ENCODE data around the gene PDE5A. TPM values are rescaled to one million over a fixed set of nuclear protein-coding genes. Genes with fewer than 3 reads are reported as not detected.
"Not testable (repeated sequence)": the region's sequence is repeated elsewhere in the genome, so short reads cannot be mapped to it uniquely, and the experiment has no call there.

PDE5A gene
- total RNA-seq, 1 experiment from 2014 or later, result 0.30 TPM

GRCh38 chr4:119665752-119666151 is 37.1 kb upstream of the PDE5A start:
- Histone ChIP-seq H3K4me1 (ENCODE audit: low read length) (peaks cover 6% of the 10 kb centered on the region), H3K27ac (ENCODE audit: low read length) (no peak overlapping the region), H3K9me3 (ENCODE audit: low read length) (no peaks in the 10 kb centered on the region), H3K4me3 (ENCODE audit: low read length) (no peak overlapping the region), H3K79me2 (ENCODE audit: low read length) (no peaks in the 10 kb centered on the region), H4K20me1 (ENCODE audit: insufficient read depth, low read depth, low read length) (no peaks in the 10 kb centered on the region), H3K9ac (ENCODE audit: low read length) (no peak overlapping the region), H3K27me3 (ENCODE audit: low read length) (no peaks in the 10 kb centered on the region), H3K36me3 (ENCODE audit: insufficient read depth, low read length) (no peaks in the 10 kb centered on the region), H3K4me2 (ENCODE audit: low read depth, low read length, poor library complexity, severe bottlenecking) (no peak overlapping the region), H3K9me2 (replicated peaks; ENCODE audit: insufficient read depth, low read length) (no peaks in the 10 kb centered on the region), H2AFZ (ENCODE audit: low read length) (no peak overlapping the region)
- DNase-seq, result peak; percentile 27

DNA sequence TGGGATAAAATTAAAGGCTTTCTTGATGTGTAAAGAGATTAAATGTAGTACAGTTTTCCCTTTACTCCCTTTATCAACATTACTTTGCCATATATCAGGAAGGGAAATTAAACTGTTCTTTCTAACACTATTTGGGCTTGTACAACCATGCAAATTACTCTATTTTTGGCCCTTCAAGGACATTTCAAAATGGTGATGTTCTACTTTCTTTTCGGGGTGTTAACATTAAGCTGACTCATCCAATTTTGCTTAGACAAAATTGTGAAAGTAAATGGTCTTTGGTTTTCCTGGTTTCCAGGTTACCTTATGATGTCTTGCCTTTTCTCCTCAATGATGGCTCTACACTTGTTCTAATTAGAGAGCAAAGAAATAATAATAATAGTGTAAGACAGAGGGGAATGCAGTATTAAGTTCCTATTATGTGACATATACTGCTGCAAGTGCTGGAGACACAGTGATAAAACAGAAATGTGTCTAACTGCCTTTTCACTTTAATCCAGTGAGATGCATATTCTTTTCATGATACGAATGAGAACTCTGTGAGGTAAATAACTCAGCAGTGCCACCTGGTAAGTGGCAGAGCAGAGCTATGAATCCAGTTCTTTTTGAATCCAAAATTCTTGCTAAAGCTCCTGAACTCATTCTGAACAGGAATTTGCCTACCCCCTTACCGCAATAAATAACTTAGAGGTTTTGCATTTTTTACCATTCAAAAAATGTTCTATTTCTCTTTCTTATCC is 35.7 kb upstream of the PDE5A start:
- Histone ChIP-seq H4K20me1 (ENCODE audit: insufficient read depth, low read depth, low read length) (no peaks in the 10 kb centered on the region), H3K27ac (ENCODE audit: low read length) (no peak overlapping the region), H3K4me3 (ENCODE audit: low read length) (no peak overlapping the region; the same call in 1 of the 2 replicates), H3K36me3 (ENCODE audit: insufficient read depth, low read length) (no peaks in the 10 kb centered on the region), H3K9me3 (ENCODE audit: low read length) (no peaks in the 10 kb centered on the region), H3K9ac (ENCODE audit: low read length) (no peak overlapping the region), H3K27me3 (ENCODE audit: low read length) (no peaks in the 10 kb centered on the region), H3K4me2 (ENCODE audit: low read depth, low read length, poor library complexity, severe bottlenecking) (peak overlapping the region; percentile 26), H2AFZ (ENCODE audit: low read length) (no peak overlapping the region), H3K4me1 (ENCODE audit: low read length) (peaks cover 6% of the 10 kb centered on the region), H3K9me2 (replicated peaks; ENCODE audit: insufficient read depth, low read length) (no peaks in the 10 kb centered on the region), H3K79me2 (ENCODE audit: low read length) (no peaks in the 10 kb centered on the region)
- DNase-seq, result peak; percentile 2

- H3K4me2 ChIP-seq (ENCODE audit: low read depth, low read length, poor library complexity, severe bottlenecking), result no peak overlapping the region
- no peak overlapping the region for H3K4me3 ChIP-seq (ENCODE audit: low read length)
- no peak overlapping the region for H3K27ac ChIP-seq (ENCODE audit: low read length)
- no peaks in the 10 kb centered on the region for H3K36me3 ChIP-seq (ENCODE audit: insufficient read depth, low read length)
- H3K9me2 ChIP-seq (replicated peaks; ENCODE audit: insufficient read depth, low read length), result no peaks in the 10 kb centered on the region
- peaks cover 6% of the 10 kb centered on the region for H3K4me1 ChIP-seq (ENCODE audit: low read length)
- no peaks in the 10 kb centered on the region for H3K9me3 ChIP-seq (ENCODE audit: low read length)
- no peaks in the 10 kb centered on the region for H3K79me2 ChIP-seq (ENCODE audit: low read length)
- no peaks in the 10 kb centered on the region for H3K27me3 ChIP-seq (ENCODE audit: low read length)
- H2AFZ ChIP-seq (ENCODE audit: low read length), result 0 out of 2 replicates have a peak overlapping the region, but pooled peaks have one; percentile 42
- DNase-seq, result no peak
- no peak overlapping the region for H3K9ac ChIP-seq (ENCODE audit: low read length)
- no peaks in the 10 kb centered on the region for H4K20me1 ChIP-seq (ENCODE audit: insufficient read depth, low read depth, low read length)
Observed at GRCh38 chr4:119663160-119663788, 34.7 kb upstream of the PDE5A start.

GRCh38 chr4:119662612-119663011 is 34.0 kb upstream of the PDE5A start:
- H3K27me3 ChIP-seq (ENCODE audit: low read length); H3K9me3 ChIP-seq (ENCODE audit: low read length); H3K4me2 ChIP-seq (ENCODE audit: low read depth, low read length, poor library complexity, severe bottlenecking); H3K27ac ChIP-seq (ENCODE audit: low read length); H3K9me2 ChIP-seq (replicated peaks; ENCODE audit: insufficient read depth, low read length); H3K36me3 ChIP-seq (ENCODE audit: insufficient read depth, low read length); H4K20me1 ChIP-seq (ENCODE audit: insufficient read depth, low read depth, low read length); H3K79me2 ChIP-seq (ENCODE audit: low read length); H3K4me3 ChIP-seq (ENCODE audit: low read length); DNase-seq; H3K4me1 ChIP-seq (ENCODE audit: low read length); H2AFZ ChIP-seq (ENCODE audit: low read length); H3K9ac ChIP-seq (ENCODE audit: low read length): not testable (repeated sequence)

DNA sequence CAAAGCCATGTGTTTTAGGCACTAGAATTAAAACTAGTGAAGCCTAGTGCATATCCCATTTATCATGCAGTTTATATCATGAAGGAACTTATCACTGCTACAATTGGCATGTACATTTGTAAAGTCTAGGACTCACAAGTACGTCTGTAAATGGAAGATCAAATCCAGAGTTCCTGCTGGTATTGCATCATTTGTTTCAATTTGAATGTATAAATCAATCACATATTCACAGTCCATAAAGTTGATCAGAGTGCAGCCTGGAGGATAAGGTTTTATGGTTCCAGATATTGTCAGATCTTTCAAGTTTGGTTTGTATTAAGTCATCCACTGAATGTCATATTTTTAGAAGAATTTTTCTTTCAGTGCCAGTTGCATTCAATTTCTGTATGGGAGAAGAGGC is 32.6 kb upstream of the PDE5A start:
- Histone ChIP-seq H2AFZ (ENCODE audit: low read length) (no peak overlapping the region), H3K9me3 (ENCODE audit: low read length) (no peaks in the 10 kb centered on the region), H3K9me2 (replicated peaks; ENCODE audit: insufficient read depth, low read length) (no peaks in the 10 kb centered on the region), H3K36me3 (ENCODE audit: insufficient read depth, low read length) (no peaks in the 10 kb centered on the region), H3K9ac (ENCODE audit: low read length) (no peak overlapping the region), H3K4me1 (ENCODE audit: low read length) (peaks cover 6% of the 10 kb centered on the region), H4K20me1 (ENCODE audit: insufficient read depth, low read depth, low read length) (no peaks in the 10 kb centered on the region), H3K4me2 (ENCODE audit: low read depth, low read length, poor library complexity, severe bottlenecking) (no peak overlapping the region), H3K79me2 (ENCODE audit: low read length) (no peaks in the 10 kb centered on the region), H3K4me3 (ENCODE audit: low read length) (no peak overlapping the region), H3K27me3 (ENCODE audit: low read length) (no peaks in the 10 kb centered on the region), H3K27ac (ENCODE audit: low read length) (no peak overlapping the region)
- DNase-seq, result no peak

DNA sequence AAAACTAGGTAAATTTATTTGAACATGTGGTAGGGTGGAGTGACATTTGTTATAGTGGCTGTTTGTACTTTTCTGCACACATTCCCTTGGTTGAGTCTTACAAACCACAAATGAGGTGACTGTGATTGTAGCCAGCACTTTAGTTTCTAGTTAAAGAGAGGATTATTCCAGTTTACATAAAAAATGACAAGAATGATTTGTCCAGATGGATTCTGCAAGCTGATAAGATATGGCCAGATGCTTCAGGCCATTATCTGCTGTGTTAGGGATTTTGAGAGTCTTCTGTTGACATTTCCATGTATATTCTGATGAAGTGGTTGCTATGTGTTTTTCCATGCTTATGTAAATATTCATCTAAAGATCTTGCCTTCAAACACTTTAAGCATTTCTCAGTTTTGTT is 31.0 kb upstream of the PDE5A start:
- Histone ChIP-seq H3K79me2 (ENCODE audit: low read length) (no peaks in the 10 kb centered on the region), H3K4me2 (ENCODE audit: low read depth, low read length, poor library complexity, severe bottlenecking) (no peak overlapping the region), H3K36me3 (ENCODE audit: insufficient read depth, low read length) (no peaks in the 10 kb centered on the region), H3K9ac (ENCODE audit: low read length) (no peak overlapping the region), H3K9me2 (replicated peaks; ENCODE audit: insufficient read depth, low read length) (no peaks in the 10 kb centered on the region), H3K4me1 (ENCODE audit: low read length) (peaks cover 6% of the 10 kb centered on the region), H3K27me3 (ENCODE audit: low read length) (no peaks in the 10 kb centered on the region), H3K4me3 (ENCODE audit: low read length) (no peak overlapping the region), H2AFZ (ENCODE audit: low read length) (no peak overlapping the region), H3K27ac (ENCODE audit: low read length) (no peak overlapping the region), H4K20me1 (ENCODE audit: insufficient read depth, low read depth, low read length) (no peaks in the 10 kb centered on the region), H3K9me3 (ENCODE audit: low read length) (no peaks in the 10 kb centered on the region)
- no peak for DNase-seq

DNA sequence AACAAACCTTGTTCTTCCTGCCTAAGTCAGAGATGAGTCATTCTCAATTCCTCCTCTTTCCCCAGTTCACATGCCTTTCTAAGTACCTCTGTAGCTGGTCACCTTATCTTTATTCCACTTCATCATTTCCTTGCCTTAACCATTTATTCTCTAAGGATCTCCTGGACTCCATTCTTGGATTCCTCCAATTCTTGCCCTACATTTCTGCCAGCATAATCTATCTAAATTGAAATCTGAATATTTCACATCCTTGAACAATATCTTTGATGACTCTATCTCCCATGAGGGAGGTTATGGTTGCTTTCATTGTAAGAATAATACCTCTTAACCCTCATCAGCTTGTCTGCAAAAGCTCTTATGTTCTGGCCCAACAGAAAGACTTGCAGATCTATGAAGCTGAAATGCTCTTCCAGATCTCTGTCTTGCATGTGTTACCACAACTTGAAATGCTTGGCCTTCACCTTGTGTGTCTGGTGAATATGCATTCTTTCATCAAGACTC is 28.6 kb upstream of the PDE5A start:
- H3K9ac ChIP-seq (ENCODE audit: low read length), result no peak overlapping the region
- no peak overlapping the region for H3K4me2 ChIP-seq (ENCODE audit: low read depth, low read length, poor library complexity, severe bottlenecking)

DNA sequence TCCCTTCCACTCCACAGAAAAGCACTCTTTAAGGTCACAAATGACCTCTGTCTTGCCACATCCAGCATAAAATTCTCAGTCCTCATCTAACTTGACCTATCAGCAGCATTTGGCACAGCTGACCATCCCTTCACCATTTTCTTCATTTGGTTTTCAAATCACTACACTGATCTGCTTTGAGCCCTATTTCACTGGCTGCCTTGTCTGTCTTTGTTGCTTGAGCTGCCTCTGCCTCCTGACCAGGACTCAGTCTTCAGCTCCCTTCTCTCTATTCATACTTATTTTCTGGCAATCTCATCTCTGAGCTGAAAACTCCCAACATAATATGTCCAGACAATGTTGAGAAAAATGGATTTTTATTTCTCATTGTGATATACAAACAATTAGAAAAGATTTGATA is 27.7 kb upstream of the PDE5A start:
- no peaks in the 10 kb centered on the region for H3K27me3 ChIP-seq (ENCODE audit: low read length)
- no peak overlapping the region for H3K9ac ChIP-seq (ENCODE audit: low read length)
- no peaks in the 10 kb centered on the region for H3K9me3 ChIP-seq (ENCODE audit: low read length)
- no peaks in the 10 kb centered on the region for H3K9me2 ChIP-seq (replicated peaks; ENCODE audit: insufficient read depth, low read length)
- no peak overlapping the region for H3K4me2 ChIP-seq (ENCODE audit: low read depth, low read length, poor library complexity, severe bottlenecking)
- H2AFZ ChIP-seq (ENCODE audit: low read length), result no peak overlapping the region
- no peaks in the 10 kb centered on the region for H3K79me2 ChIP-seq (ENCODE audit: low read length)
- no peak overlapping the region for H3K27ac ChIP-seq (ENCODE audit: low read length)
- DNase-seq, result peak; percentile 12
- H3K4me3 ChIP-seq (ENCODE audit: low read length), result no peak overlapping the region
- no peaks in the 10 kb centered on the region for H4K20me1 ChIP-seq (ENCODE audit: insufficient read depth, low read depth, low read length)
- H3K4me1 ChIP-seq (ENCODE audit: low read length), result no peaks in the 10 kb centered on the region
- H3K36me3 ChIP-seq (ENCODE audit: insufficient read depth, low read length), result no peaks in the 10 kb centered on the region

More for the DNA sequence above, 28.6 kb upstream of the PDE5A start:
- H3K9me2 ChIP-seq (replicated peaks; ENCODE audit: insufficient read depth, low read length), result no peaks in the 10 kb centered on the region
- H3K4me1 ChIP-seq (ENCODE audit: low read length), result no peaks in the 10 kb centered on the region
- no peak overlapping the region for H2AFZ ChIP-seq (ENCODE audit: low read length)
- H3K4me3 ChIP-seq (ENCODE audit: low read length), result no peak overlapping the region
- H4K20me1 ChIP-seq (ENCODE audit: insufficient read depth, low read depth, low read length), result no peaks in the 10 kb centered on the region
- no peaks in the 10 kb centered on the region for H3K36me3 ChIP-seq (ENCODE audit: insufficient read depth, low read length)
- no peaks in the 10 kb centered on the region for H3K9me3 ChIP-seq (ENCODE audit: low read length)
- no peaks in the 10 kb centered on the region for H3K27me3 ChIP-seq (ENCODE audit: low read length)
- no peak for DNase-seq
- H3K27ac ChIP-seq (ENCODE audit: low read length), result no peak overlapping the region
- no peaks in the 10 kb centered on the region for H3K79me2 ChIP-seq (ENCODE audit: low read length)

All from Karpas-422 (cell line).